MM.1S (cell line): ENCODE measurements around the gene POLL.

Experiments used
- EZH2 ChIP-seq: fragments of 300-600 bp; sonication (generic); optimal IDR thresholded peaks from 2 replicates; pipeline ENCODE3; 2017; ENCODE audit warnings: low read depth, mild to moderate bottlenecking, antibody characterized with exemption, low read length, mixed read lengths
- EZH2phosphoT487 ChIP-seq: fragments of 300-600 bp; sonication (generic); IDR thresholded peaks from 2 replicates; pipeline ENCODE4 v1.6.1; 2018; ENCODE audit warnings: antibody characterized with exemption, low read length
- TF ChIP-seq, protein P1 (sequence below): fragments of 300-600 bp; sonication (generic); IDR thresholded peaks from 2 replicates; pipeline ENCODE4 v1.5.1; 2016; ENCODE audit warnings: antibody characterized with exemption, low read length, mixed read lengths

- TF ChIP-seq, protein P1, sequence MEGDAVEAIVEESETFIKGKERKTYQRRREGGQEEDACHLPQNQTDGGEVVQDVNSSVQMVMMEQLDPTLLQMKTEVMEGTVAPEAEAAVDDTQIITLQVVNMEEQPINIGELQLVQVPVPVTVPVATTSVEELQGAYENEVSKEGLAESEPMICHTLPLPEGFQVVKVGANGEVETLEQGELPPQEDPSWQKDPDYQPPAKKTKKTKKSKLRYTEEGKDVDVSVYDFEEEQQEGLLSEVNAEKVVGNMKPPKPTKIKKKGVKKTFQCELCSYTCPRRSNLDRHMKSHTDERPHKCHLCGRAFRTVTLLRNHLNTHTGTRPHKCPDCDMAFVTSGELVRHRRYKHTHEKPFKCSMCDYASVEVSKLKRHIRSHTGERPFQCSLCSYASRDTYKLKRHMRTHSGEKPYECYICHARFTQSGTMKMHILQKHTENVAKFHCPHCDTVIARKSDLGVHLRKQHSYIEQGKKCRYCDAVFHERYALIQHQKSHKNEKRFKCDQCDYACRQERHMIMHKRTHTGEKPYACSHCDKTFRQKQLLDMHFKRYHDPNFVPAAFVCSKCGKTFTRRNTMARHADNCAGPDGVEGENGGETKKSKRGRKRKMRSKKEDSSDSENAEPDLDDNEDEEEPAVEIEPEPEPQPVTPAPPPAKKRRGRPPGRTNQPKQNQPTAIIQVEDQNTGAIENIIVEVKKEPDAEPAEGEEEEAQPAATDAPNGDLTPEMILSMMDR = no peak
- no peak for TF ChIP-seq EZH2phosphoT487
- TF ChIP-seq EZH2 = no peak
These were observed 15.3 kb downstream of the POLL start for GRCh38 chr10:101572785-101573184.
